ENCODE results near the gene NTRK2.

GRCh38 chr9:84742261-84742660, 72.7 kb downstream of the NTRK2 start:
- TF ChIP-seq CTCF (IDR thresholded peaks at IDR 0.05; ENCODE audit: borderline replicate concordance, extremely low read depth, low read length, poor library complexity, severe bottlenecking) (no peak), EZH2 (IDR thresholded peaks at IDR 0.05; ENCODE audit: borderline replicate concordance, low read depth, low read length, severe bottlenecking) (no peak)
